Stimulated activated CD4-positive, alpha-beta T cell treated with anti-CD3 and anti-CD28 coated beads, TNF-alpha, amount 100 ng/mL, for 48 hours (primary cell): ENCODE results near the gene TMOD3.

Source experiments
- DNase-seq, 3 donors: peaks; one replicate each; pipeline ENCODE4 v3.0.0-alpha.2; 2020; ENCODE audit warnings: low read depth in 3 of 3

TMOD3 gene

GRCh38 chr15:51907136-51907862 lies 77.8 kb downstream of the TMOD3 start:
- no peak for DNase-seq

DNA sequence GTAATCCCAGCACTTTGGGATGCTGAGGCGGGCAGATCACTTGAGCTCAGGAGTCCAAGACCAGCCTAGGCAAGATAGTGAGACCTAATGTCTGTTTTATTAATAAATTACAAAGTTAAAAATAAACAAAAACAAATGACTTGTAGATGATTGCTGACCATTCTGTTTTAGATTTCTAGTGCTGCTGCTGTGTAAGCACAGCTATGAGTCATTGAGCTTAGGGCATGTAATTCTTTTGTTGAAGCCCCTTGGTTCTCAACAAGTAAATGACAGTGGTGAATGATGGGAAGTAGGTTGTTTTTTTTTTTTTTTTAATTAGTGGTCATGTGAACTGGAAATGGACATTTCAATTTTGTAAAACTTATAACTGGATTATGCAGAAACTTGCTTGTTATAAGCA lies 78.9 kb downstream of the TMOD3 start:
- no peak for DNase-seq

GRCh38 chr15:51909584-51909983 lies 80.1 kb downstream of the TMOD3 start:
- DNase-seq = no peak

DNA sequence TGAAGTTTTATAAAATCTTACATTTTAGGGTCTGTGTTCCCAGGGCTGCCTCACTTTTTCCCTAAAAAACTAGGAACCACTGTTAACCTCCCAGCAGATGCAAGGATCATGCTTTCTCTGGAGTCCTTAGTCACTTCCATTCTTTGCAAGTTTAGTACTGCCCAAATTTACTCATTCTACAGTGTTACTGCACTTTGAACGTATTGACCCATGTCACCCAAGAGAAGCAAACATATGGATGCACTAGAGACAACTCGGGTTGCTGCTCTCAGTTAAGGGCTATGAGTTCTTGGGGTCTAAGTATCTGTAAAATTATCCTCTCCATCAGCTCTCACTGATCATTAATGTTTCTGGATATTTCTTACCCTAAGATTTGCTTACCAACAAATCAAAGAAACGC lies 83.1 kb downstream of the TMOD3 start:
- DNase-seq = no peak

- no peak for DNase-seq
Measured at GRCh38 chr15:51917493-51917892, 88.0 kb downstream of the TMOD3 start.

DNA sequence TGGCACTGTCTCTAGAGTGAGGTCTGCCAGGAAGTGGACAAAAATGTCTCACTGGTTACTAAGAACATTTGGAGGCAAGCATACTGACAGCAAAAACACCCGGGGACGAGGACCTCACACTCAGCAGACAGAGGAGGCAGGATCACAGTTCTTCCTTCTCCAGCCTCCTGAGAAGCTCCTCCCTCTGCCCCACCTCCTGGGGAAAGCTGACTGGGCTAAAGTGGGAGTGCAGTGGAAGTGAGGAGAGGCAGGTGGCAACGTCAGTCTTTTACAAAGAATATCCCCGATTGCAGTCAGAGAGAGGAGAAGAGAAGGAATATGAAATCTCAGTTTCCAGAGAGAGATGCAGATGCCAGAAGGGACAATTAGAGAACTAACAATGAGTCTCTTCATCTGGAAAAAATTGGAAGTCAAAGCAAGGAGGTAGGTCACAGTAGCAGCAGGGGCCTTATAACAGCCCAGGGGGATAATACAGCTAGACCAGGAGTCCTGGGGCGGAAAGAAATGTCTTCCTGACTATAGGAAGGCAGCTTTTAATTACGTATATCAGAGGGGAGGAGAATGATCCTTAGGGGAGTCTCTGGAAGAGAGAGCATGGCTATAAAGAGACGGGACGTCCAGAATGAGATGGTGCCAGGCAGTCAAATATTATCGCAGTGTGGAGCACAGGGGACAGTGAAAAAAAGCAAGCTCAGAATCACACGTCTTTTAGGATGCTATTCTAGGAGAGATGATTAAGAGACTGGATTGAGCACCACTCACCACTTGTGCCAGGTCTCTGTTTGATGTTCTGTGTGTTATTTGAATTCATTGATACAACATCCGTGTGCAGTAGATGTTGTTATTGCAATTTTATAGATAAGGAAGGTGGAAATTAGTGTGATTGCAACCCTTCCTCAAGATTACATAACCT lies 95.0 kb downstream of the TMOD3 start:
- no peak for DNase-seq

GRCh38 chr15:51926809-51927208 lies 97.4 kb downstream of the TMOD3 start:
- DNase-seq = no peak

GRCh38 chr15:51931016-51931415 lies 101.6 kb downstream of the TMOD3 start:
- DNase-seq = no peak

GRCh38 chr15:51931638-51932037 lies 102.2 kb downstream of the TMOD3 start:
- DNase-seq = no peak

DNA sequence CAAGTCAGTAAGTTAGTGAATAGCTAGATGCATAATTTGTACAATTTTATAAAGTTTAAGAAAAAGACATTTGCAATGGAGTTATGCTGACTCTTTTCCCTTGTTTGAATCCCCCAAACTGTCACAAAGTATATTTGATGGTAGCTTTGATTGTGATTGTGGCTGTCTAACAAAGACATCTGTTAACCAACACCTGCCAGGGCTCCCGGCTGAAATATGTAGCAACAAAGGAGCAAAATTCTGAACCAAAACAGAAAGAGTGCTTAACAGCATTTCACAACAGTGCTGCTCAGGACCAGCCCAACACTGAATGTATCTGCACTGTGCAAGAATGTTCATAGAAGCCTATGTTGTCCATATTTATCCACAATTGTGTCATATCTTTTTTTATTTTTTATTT lies 102.7 kb downstream of the TMOD3 start:
- DNase-seq = no peak

- DNase-seq = no peak
Measured at GRCh38 chr15:51935466-51936104, 106.1 kb downstream of the TMOD3 start.

- DNase-seq = no peak
Measured at GRCh38 chr15:51936105-51936478, 106.6 kb downstream of the TMOD3 start.

DNA sequence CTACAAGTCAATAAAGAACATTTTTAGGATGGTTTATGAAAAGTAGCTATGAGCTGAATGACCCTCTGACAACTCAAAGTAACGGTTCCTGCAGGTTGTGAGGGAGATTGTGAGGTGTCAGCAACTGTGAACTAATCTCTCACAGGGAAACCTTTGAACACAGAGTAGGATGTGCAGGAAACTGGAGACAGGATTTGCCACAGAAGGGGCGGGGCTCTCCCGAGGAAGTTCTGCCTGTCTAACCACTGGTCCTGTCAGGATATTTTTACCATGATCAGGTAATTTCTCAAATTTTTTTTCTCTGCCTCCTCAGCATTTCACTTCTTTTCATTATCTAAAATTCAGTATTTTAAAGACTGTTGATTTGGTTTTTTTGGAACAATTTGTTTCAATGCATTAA lies 108.8 kb downstream of the TMOD3 start:
- DNase-seq = no peak

DNA sequence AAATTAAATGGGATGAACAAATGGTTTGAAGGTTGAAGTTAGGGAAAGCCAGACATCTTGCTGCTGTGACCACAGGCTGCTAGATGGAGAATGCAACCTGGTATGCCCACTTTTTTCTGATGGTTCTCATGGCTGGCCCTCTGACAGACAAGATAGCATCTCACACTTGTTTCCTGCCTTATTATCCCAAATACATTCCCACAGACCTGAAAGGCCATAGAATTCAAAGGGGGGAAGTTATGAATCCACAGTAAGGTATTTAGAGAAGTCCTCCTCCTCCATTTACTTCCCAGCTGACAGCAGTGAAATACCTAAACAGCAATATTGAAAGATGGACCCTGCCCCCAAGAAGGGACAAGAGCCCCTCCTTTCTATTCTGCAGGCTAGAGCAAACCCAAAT lies 109.8 kb downstream of the TMOD3 start:
- DNase-seq = no peak

DNA sequence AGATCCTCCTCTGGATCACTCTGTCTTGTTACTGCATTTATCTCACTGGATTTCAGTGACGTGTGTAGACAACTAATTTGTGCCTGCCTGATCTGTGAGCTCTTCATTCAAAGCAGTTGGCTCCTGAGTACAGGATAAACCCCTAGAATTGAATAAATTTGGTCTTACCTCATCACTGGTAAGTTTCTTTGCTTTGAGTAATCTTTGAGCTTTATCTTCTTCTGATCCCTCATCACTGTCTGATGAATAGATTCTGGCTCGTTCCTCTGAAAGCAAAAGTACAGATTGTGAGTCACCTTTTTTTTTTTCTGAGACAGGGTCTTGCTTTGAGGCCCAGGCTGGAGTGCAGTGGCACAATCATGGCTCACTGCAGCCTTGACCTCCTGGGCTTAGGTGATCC lies 117.7 kb downstream of the TMOD3 start:
- no peak for DNase-seq

GRCh38 chr15:51952805-51953204 lies 123.4 kb downstream of the TMOD3 start:
- no peak for DNase-seq

GRCh38 chr15:51955504-51955903 lies 126.1 kb downstream of the TMOD3 start:
- DNase-seq = no peak
